Stimulated activated naive CD8-positive, alpha-beta T cell treated with anti-CD3 and anti-CD28 coated beads, Interleukin-15, amount 100 ng/mL, for 72 hours (primary cell): Measurements from ENCODE around the gene MTCL1.
A peak's percentile ranks its signal among the peaks of the same experiment; 100 is the strongest.

Source experiments
- ATAC-seq: fragments of 150-1000 bp; cut with Tn5 transposase; 2 replicates; pipeline ENCODE4 v1.10.0; 2021; ENCODE audit warnings: mild to moderate bottlenecking, moderate library complexity
- DNase-seq, 2 donors: peaks; one replicate each; pipeline ENCODE4 v3.0.0; 2021 to 2022
- H3K27ac Mint-ChIP-seq, 2 donors: one replicate each; pipeline ENCODE4 v1.8.0; 2022; ENCODE audit warnings: mild to moderate bottlenecking in 2 of 2, mixed read lengths in 2 of 2, moderate library complexity in 2 of 2
- H3K27me3 Mint-ChIP-seq: one replicate; pipeline ENCODE4 v1.8.0; 2022; ENCODE audit warnings: mixed read lengths
- H3K4me1 Mint-ChIP-seq: one replicate; pipeline ENCODE4 v1.8.0; 2022; ENCODE audit warnings: mild to moderate bottlenecking, mixed read lengths
- H3K4me3 Mint-ChIP-seq, 2 donors: one replicate each; pipeline ENCODE4 v1.8.0; 2022; ENCODE audit warnings: mild to moderate bottlenecking in 2 of 2, mixed read lengths in 2 of 2, moderate library complexity in 1 of 2
- H3K9me3 Mint-ChIP-seq, 2 donors: one replicate each; pipeline ENCODE4 v1.8.0; 2022; ENCODE audit warnings: mixed read lengths in 2 of 2

The MTCL1 gene

GRCh38 chr18:8675057-8675456, 30.3 kb upstream of the MTCL1 start:
- DNase-seq (no peak), ATAC-seq (no peak)
- Mint-ChIP-seq H3K27ac (no peak overlapping the region), H3K9me3 (no peaks in the 10 kb centered on the region), H3K4me1 (no peaks in the 10 kb centered on the region), H3K4me3 (no peak overlapping the region), H3K27me3 (no peaks in the 10 kb centered on the region)

- Mint-ChIP-seq H3K27me3 (no peaks in the 10 kb centered on the region), H3K4me3 (no peak overlapping the region), H3K27ac (no peak overlapping the region), H3K9me3 (no peaks in the 10 kb centered on the region), H3K4me1 (no peaks in the 10 kb centered on the region)
- ATAC-seq (no peak), DNase-seq (no peak)
These were observed 24.2 kb upstream of the MTCL1 start for GRCh38 chr18:8681196-8681595.

- no peaks in the 10 kb centered on the region for H3K4me1 Mint-ChIP-seq
These were observed 20.8 kb upstream of the MTCL1 start for GRCh38 chr18:8684577-8684976.

GRCh38 chr18:8685141-8685913, 20.0 kb upstream of the MTCL1 start:
- Mint-ChIP-seq H3K4me3 (no peak overlapping the region), H3K9me3 (no peaks in the 10 kb centered on the region), H3K27ac (peak overlapping the region in 1 of 2 donors; percentile 36), H3K27me3 (no peaks in the 10 kb centered on the region), H3K4me1 (no peaks in the 10 kb centered on the region)
- ATAC-seq (no peak), DNase-seq (no peak)

More at GRCh38 chr18:8684577-8684976, 20.8 kb upstream of the MTCL1 start:
- ATAC-seq = no peak
- no peak overlapping the region for H3K27ac Mint-ChIP-seq
- H3K27me3 Mint-ChIP-seq = no peaks in the 10 kb centered on the region
- DNase-seq = no peak
- no peaks in the 10 kb centered on the region for H3K9me3 Mint-ChIP-seq
- H3K4me3 Mint-ChIP-seq = no peak overlapping the region

GRCh38 chr18:8685914-8686216, 19.5 kb upstream of the MTCL1 start:
- H3K9me3 Mint-ChIP-seq = no peaks in the 10 kb centered on the region
- no peak for DNase-seq

GRCh38 chr18:8686611-8687010, 18.7 kb upstream of the MTCL1 start:
- DNase-seq = no peak
- no peak overlapping the region for H3K27ac Mint-ChIP-seq
- H3K4me3 Mint-ChIP-seq = no peak overlapping the region
- ATAC-seq = no peak
- H3K4me1 Mint-ChIP-seq = no peaks in the 10 kb centered on the region
- no peaks in the 10 kb centered on the region for H3K9me3 Mint-ChIP-seq
- H3K27me3 Mint-ChIP-seq = no peaks in the 10 kb centered on the region

More at GRCh38 chr18:8685914-8686216, 19.5 kb upstream of the MTCL1 start:
- Mint-ChIP-seq H3K27me3 (no peaks in the 10 kb centered on the region), H3K4me3 (no peak overlapping the region), H3K27ac (no peak overlapping the region), H3K4me1 (no peaks in the 10 kb centered on the region)
- no peak for ATAC-seq

GRCh38 chr18:8688216-8688800, 17.0 kb upstream of the MTCL1 start:
- ATAC-seq (no peak), DNase-seq (no peak)
- Mint-ChIP-seq H3K9me3 (no peaks in the 10 kb centered on the region), H3K4me1 (no peaks in the 10 kb centered on the region), H3K4me3 (no peak overlapping the region), H3K27ac (no peak overlapping the region), H3K27me3 (no peaks in the 10 kb centered on the region)

- H3K9me3 Mint-ChIP-seq = no peaks in the 10 kb centered on the region
- H3K4me3 Mint-ChIP-seq = no peak overlapping the region
- ATAC-seq (no peak), DNase-seq (no peak)
- H3K27ac Mint-ChIP-seq = no peak overlapping the region
- H3K27me3 Mint-ChIP-seq = no peaks in the 10 kb centered on the region
- H3K4me1 Mint-ChIP-seq = no peaks in the 10 kb centered on the region
These were observed 16.5 kb upstream of the MTCL1 start for GRCh38 chr18:8688816-8689215.

- ATAC-seq (no peak), DNase-seq (no peak)
- no peaks in the 10 kb centered on the region for H3K4me1 Mint-ChIP-seq
- no peaks in the 10 kb centered on the region for H3K27me3 Mint-ChIP-seq
- H3K27ac Mint-ChIP-seq = no peak overlapping the region
- no peak overlapping the region for H3K4me3 Mint-ChIP-seq
- no peaks in the 10 kb centered on the region for H3K9me3 Mint-ChIP-seq
These were observed 15.8 kb upstream of the MTCL1 start for GRCh38 chr18:8689517-8689916.

GRCh38 chr18:8694891-8695290, 10.5 kb upstream of the MTCL1 start:
- Mint-ChIP-seq H3K4me1 (no peaks in the 10 kb centered on the region), H3K27ac (no peak overlapping the region), H3K27me3 (peaks cover 7% of the 10 kb centered on the region), H3K9me3 (no peaks in the 10 kb centered on the region), H3K4me3 (no peak overlapping the region)
- DNase-seq (no peak), ATAC-seq (no peak)

- ATAC-seq (no peak), DNase-seq (no peak)
- no peak overlapping the region for H3K27ac Mint-ChIP-seq
- no peaks in the 10 kb centered on the region for H3K9me3 Mint-ChIP-seq
- no peak overlapping the region for H3K4me3 Mint-ChIP-seq
- no peaks in the 10 kb centered on the region for H3K4me1 Mint-ChIP-seq
- H3K27me3 Mint-ChIP-seq = peaks cover 9% of the 10 kb centered on the region
These were observed 9.3 kb upstream of the MTCL1 start for GRCh38 chr18:8695932-8696517.

GRCh38 chr18:8696749-8697211, 8.6 kb upstream of the MTCL1 start:
- Mint-ChIP-seq H3K4me1 (no peaks in the 10 kb centered on the region), H3K27me3 (peaks cover 15% of the 10 kb centered on the region), H3K9me3 (no peaks in the 10 kb centered on the region)

GRCh38 chr18:8699126-8699525, 6.2 kb upstream of the MTCL1 start:
- Mint-ChIP-seq H3K4me3 (no peak overlapping the region), H3K27me3 (peaks cover 38% of the 10 kb centered on the region), H3K27ac (no peak overlapping the region), H3K9me3 (no peaks in the 10 kb centered on the region), H3K4me1 (peaks cover 11% of the 10 kb centered on the region)
- DNase-seq (no peak), ATAC-seq (no peak)

More at GRCh38 chr18:8696749-8697211, 8.6 kb upstream of the MTCL1 start:
- ATAC-seq (peak; percentile 77), DNase-seq (peak; percentile 68 to 70)
- no peak overlapping the region for H3K4me3 Mint-ChIP-seq
- H3K27ac Mint-ChIP-seq = no peak overlapping the region

GRCh38 chr18:8699948-8700347, 5.4 kb upstream of the MTCL1 start:
- H3K9me3 Mint-ChIP-seq = no peaks in the 10 kb centered on the region
- no peak overlapping the region for H3K4me3 Mint-ChIP-seq
- H3K27ac Mint-ChIP-seq = no peak overlapping the region
- H3K27me3 Mint-ChIP-seq = peaks cover 45% of the 10 kb centered on the region
- no peak for DNase-seq
- ATAC-seq = no peak
- H3K4me1 Mint-ChIP-seq = peaks cover 18% of the 10 kb centered on the region

- no peak for ATAC-seq
- no peak for DNase-seq
- no peak overlapping the region for H3K4me3 Mint-ChIP-seq
- H3K4me1 Mint-ChIP-seq = peaks cover 20% of the 10 kb centered on the region
- peaks cover 49% of the 10 kb centered on the region for H3K27me3 Mint-ChIP-seq
- H3K9me3 Mint-ChIP-seq = no peaks in the 10 kb centered on the region
- H3K27ac Mint-ChIP-seq = no peak overlapping the region
These were observed 3.7 kb upstream of the MTCL1 start for GRCh38 chr18:8701546-8702118.

GRCh38 chr18:8702668-8703067, 2.7 kb upstream of the MTCL1 start:
- no peaks in the 10 kb centered on the region for H3K9me3 Mint-ChIP-seq
- no peak overlapping the region for H3K4me3 Mint-ChIP-seq
- H3K27me3 Mint-ChIP-seq = peaks cover 59% of the 10 kb centered on the region
- no peak overlapping the region for H3K27ac Mint-ChIP-seq
- no peak for DNase-seq
- peaks cover 26% of the 10 kb centered on the region for H3K4me1 Mint-ChIP-seq
- ATAC-seq = no peak
